ENCODE results near the gene FBLL1.
A peak's percentile ranks its signal among the peaks of the same experiment; 100 is the strongest.
"Not testable (repeated sequence)": the region's sequence is repeated elsewhere in the genome, so short reads cannot be mapped to it uniquely, and the experiment has no call there.

FBLL1 gene

DNA sequence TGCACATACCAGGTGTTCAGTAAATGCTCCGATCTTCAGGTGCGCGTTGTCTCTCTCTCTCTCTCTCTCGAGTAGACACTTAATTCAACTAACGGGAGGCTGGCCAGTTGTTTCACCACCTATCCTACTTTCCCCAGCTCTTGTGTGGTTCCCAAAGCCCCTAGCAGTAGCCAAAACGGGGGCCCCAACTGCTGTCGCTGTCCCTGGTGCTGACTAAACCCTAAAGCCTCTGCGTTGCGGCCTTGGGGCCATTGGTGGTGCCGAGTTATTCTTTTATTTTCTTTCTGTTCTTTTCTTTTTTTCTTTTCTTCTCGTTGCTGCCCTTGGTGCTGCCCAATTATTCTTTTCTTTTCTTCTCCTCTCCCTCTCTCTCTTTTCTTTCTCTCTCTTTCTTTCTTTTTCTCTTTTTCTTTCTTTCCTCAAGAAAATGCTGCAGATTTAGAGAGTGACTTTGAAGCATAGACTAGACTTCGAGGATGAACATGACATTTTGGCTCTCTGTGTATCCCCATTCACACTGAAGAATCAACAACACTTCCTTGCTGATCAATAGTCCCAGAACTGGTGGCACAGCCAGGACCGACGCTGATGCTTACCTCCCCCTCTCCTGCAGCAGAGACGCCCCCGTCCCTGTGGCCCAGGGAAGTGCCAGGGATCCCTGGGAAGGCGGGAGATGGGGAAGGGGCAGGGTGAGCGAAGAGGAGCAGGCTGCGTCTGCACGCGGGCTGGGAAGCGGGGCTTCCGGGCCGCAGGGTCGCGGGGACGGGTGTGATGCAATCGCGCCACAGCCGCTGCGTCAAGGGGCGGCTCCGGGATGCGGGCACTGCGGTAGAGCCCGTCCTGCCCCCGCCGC is at the start of gene FBLL1:
TSS of gene FBLL1 (plus strand) at position 785 of the 853 bp plus-strand sequence. CDS start 200 bp downstream, outside the sequence.
- DNase-seq (ENCODE audit: low spot score): no peak

DNA sequence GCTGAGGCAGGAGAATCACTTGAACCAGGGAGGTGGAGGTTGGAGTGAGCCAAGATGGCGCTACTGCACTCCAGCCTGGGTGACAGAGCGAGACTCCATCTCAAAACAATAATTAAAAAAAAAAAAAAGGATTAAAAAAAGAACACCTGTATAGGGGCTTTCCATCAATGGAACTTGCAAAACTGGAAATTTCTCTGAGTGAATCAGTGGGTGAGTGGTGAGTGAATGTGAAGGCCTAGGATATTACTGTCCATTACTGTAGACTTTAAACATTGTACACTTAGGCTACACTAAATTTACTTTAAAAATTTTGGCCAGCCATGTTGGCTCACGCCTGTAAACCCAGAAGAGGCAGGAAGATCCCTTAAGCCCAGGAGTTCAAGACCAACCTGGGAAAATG is 48.5 kb upstream of the FBLL1 start:
- DNase-seq (ENCODE audit: low spot score): no peak

DNA sequence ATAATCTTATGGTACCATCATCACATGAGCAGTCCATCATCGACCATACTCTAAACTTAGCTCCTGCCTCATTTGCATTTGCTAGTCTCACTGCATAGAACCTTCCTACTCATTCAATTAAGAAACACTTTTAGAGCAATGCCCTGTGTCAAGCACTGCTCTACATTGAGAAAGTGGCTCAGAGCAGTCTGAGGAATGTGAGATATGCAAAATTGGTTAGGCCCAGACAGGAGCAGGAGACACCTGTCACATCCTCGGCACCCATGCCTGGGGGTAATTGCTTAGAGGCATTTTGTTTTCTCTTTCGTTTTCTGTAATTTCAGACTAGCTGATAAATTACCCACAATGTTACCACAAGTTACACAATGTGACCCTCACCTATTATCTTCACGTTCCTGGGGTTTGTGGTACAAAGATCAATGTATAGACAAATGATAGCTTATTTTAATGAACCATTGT is 47.7 kb upstream of the FBLL1 start:
- no peak for DNase-seq (ENCODE audit: low spot score)

DNA sequence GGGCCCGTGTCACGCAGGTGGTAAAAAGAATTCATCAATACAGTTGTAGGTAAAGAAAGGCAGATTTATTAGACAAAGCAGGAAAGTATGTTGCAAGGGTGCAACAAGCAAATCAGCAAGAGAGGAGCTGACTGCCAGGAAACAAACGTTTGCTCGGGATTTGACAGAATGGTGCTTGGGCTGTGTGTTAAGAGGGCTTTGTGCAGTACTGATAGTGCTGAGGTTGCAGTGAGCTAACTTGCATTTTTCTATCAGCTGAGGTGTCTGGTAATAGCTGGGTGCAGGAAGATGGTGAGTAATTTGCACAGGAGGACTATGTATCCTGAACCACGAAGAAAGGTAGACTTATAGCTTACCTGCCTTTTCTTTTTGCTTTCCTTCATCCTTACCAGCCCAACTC is 46.7 kb upstream of the FBLL1 start:
- no peak for DNase-seq (ENCODE audit: low spot score)

DNA sequence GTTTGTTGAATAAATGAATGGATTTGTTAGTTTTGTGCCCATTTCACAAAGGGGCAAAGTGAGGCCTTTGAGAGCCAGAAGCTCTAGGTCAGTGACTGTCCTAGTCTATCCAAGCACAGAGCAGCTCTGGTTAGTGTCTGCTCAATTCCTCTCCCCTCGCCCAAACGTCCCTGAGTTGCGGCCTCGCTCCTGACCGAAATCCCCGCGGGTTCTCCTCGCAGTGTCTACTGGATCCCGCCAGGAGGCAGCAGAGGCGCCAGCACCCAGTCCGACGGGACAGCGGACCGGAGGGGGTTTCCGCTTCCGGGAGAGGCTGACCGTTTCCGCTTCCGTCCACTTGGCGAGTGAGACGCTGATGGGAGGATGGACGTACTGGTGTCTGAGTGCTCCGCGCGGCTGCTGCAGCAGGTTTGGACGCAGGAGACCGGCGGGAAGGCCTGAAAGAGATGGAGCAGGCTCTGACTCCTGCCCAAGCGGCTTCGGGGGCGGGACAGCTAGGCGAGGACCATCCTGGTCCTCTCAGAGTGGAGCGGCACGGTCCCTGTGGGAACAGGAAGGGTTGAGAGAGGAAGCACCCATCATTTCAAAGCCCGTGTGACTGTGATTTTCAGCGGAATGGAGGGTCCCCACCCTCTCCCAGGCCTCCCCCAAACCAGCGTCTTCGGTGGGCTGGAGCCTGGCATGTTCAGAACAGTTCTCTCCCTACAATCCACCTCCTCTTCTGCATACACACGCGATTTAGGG is 42.8 kb upstream of the FBLL1 start, which contains the start of gene RARS1:
TSS of gene RARS1 (plus strand) at position 336 of the 744 bp plus-strand sequence. CDS start at position 364, 28 bp downstream.
- DNase-seq (ENCODE audit: low spot score): peak; percentile 93

DNA sequence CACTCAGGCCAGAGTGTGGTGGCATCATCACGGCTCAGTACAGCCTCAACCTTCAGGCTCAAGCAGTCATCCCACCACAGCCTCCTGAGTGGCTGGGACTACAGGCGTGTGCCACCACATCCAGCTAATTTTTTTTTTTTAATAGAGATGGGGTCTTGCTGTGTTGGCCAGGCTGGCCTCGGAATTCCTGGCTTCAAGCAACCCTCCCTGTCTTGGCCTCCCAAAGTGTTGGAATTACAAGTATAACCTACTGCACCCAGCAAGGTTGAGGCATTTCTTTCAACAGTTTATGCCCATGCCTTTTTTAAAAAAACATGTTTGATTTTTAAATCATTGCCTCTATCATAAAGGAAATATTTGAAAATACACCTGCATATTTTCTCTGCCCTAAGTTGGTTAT is 40.0 kb upstream of the FBLL1 start:
- no peak for DNase-seq (ENCODE audit: low spot score)

DNA sequence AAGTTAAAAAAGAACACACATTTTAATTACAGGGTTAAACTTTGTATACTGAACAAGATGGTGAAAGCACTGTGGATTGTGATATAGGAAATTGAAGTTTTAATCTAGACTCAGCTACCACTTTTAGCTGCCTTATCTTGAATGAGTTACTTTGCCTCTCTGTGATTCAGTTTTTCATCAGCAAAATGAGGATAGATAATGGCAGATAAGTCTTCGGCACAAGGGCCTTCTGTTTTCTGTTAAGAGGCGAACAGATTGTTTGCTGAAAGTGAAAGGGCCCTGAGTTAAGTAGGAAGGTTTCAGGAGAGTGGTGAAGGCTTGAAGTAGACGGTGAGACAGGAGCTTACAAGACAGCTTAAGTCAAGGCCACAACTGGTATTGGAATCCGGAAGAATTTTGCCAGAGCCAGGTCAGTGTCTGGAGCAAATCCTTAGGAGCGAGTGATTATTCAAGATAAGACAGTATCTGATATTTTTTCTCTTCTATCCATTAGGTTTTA is 35.0 kb upstream of the FBLL1 start:
- no peak for DNase-seq (ENCODE audit: low spot score)

DNA sequence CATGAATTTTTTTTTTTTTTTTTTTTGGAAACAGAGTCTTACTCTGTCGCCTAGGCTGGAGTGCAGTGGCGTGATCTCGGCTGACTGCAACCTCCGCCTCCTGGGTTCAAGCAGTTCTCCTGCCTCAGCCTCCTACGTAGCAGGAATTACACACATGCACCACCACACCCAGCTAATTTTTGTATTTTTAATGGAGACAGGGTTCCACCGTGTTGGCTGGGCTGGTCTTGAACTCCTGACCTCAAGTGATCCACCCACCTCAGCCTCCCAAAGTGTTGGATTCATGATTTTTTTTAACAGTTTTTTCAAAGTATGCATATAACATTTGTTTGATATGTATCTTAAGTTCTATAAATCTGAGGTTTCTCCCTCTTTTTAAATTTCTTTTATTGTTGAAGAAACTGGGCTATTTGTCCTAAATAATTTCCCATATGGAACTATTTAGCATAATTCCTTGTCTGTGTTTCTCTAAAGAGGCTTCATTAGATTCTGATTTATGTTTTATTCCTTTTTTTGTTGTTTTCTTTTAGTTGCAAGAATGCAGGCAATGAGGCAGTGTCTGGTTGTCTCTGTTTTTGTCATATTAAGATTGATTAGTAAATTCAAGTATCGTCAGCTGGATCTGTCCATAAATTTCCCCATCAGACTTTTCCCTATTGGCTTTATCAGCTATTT is 26.4 kb upstream of the FBLL1 start:
- no peak for DNase-seq (ENCODE audit: low spot score)

DNA sequence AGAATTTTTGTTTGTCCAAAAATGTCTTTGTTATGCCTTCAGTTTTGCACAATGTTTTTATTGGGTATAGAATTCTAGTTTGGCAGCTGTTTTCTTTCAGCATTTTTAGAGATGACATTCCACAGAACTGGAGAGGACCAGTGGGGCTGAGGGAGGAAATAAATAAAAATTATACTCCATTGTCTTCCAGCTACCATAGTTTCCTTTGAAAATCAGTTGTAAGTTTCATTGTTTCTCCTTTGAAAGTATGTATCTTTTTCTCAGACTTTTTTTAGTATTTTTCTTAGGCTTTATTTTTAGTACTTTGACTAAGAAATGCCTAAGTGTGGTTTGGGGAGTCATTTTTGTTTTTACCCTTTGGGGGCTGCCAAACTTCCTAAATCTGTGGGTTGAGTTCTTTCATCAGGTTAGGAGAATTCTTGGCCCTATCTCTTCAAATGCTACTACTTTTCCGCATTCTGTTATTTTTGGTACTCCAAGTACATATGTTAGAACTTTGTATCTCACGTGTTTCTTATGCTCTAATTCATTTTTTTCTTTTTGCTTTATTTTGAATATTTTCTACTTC is 15.2 kb upstream of the FBLL1 start:
- DNase-seq (ENCODE audit: low spot score): no peak

DNA sequence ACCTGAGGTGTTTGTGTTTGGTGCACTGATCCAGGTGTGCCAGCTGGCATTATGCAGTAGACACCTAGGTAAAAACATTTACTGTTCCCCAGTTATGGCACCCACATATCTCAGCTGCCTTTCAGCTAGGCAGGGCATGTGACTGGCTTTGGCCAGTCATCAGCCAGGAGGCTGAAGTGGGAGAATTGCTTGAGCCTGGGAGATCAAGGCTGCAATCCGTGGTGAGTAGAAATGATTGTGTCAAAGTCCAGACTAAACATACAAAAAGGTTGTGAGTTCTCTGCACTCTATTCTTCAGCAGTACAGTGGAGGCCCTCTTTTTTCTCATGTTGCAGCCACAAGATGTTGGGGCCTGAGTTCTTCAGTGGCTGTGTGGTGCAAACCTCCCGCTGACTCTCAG is 3.2 kb upstream of the FBLL1 start:
- no peak for DNase-seq (ENCODE audit: low spot score)

DNA sequence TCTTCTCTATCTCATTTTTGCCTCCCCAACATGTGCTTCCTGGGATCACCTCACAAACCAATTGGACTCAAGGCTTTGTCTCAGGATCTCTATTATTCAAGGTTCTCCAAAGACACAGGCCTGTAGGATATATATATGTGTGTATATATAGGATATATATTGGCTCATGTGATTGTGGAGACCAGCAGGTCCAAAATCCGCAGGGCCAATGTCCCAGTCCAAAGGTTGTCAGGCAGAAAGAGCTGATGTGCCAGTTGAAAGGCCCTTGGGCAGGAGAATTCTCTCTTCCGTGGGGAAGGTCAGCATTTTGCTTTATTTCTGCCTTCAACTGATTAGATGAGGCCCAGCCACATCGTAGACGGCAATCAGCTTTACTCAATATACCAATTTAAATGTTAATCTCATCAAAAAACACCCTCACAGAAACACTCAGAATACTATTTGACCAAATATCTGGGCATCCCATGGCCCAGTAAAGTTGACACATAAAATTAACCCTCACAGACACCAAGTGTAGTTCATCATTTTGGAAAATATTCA is 1.3 kb upstream of the FBLL1 start:
- no peak for DNase-seq (ENCODE audit: low spot score)

DNA sequence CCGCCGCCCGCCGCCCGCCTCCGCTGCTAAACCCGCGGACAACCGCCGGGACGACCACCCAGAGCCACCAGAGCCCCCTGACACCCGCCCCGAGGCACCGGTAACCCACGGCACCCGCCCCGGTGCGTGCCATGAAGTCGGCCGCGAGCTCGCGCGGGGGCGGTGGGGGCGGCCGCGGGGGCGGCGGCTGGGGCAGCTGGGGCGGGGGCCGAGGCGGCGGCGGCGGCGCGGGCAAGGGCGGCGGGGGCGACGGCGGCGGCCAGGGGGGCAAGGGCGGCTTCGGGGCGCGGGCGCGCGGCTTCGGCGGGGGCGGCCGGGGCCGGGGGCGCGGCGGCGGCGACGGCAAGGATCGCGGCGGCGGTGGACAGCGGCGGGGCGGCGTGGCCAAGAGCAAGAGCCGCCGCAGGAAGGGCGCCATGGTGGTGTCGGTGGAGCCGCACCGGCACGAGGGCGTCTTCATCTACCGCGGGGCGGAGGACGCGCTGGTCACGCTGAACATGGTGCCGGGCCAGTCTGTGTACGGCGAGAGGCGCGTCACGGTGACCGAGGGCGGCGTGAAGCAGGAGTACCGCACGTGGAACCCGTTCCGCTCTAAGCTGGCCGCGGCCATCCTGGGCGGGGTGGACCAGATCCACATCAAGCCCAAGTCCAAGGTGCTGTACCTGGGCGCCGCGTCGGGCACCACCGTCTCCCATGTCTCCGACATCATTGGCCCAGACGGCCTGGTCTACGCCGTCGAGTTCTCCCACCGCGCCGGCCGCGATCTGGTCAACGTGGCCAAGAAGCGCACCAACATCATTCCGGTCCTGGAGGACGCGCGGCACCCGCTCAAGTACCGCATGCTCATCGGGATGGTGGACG is 499 bp downstream of the FBLL1 start:
- no peak for DNase-seq (ENCODE audit: low spot score)

DNA sequence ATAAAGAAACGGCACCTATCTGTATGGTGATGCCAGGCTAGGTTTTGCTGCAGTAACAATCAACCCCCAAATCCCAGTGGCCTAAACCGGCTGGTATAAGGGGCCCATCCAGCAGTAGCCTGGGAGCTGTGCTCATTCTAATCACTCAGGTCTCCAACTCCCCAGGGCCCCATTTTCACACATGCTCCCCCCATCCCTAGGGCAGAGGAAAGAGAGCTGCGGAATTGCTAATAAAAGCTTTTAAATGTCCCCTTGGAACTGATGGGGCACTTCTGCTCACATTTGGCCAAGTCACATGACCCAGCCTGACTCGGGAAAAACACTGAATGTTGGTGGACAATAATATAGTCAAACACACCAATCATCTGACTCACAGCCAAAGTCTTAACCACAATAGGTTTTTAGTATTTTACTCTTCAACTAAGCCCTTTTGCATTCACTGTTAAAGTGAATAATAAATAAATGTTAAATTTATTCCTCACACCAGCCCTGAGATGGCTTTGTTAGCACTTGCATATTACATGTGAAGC is 1.6 kb downstream of the FBLL1 start:
- DNase-seq (ENCODE audit: low spot score): no peak

DNA sequence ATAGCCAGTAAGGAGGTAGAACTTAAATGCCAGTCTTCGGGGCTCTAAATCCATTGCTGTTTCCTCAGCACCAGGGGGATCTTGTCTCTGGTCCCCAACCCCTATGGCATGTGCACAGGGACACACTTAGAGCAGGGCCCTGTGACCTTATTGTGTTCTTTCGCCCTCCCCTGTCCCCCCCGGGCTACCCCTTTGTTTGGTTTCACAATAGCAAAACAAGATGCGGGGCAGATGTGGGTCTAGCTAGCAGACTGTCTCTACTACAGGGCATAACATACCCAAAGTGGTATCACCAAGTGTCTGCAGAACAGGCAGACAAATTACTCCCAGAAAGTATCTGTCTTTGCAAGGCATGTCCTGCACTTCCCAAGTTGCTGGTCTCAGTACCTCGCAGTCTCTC is 2.1 kb downstream of the FBLL1 start:
- no peak for DNase-seq (ENCODE audit: low spot score)

DNA sequence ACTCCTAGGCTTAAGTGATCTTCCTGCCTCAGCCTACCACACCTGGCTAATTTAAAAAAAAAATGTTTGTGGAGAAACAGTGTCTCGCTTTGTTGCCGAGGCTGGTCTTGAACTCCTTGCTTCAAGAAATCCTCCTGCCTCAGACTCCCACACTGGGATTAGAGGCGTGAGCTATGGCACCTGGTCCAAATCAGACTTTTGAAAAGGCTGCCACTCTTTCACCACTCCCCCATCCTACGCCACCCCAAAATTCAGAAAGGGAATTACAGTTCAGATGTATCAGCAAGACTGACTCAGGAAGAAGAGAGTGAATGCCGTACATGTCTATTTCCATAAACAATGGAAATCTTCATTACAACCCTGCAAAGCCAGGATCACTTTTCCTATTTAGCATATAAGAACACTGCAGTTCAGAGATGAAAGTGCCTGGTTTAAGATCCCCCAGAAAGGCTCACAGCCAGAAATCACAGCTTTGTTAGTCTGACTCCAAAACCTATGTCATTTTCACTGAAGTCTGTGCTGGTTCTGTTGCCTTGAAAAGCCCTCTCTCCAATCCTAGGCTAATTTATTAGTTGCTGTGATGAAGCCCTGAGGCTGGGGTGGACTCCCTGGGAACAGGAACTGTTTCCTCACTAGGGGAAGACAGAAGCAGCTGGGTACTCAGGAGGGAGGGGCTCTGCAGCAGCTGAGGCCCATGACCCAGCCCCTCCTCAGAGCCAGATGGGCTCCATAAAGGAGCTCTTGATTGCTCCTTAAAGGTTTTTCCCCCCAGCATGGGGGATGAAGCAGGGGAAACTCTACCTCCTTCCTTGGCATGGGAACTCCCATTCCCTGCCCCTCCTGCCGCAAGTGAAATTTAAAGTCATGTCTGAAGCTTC is 3.1 kb downstream of the FBLL1 start:
- no peak for DNase-seq (ENCODE audit: low spot score)

DNA sequence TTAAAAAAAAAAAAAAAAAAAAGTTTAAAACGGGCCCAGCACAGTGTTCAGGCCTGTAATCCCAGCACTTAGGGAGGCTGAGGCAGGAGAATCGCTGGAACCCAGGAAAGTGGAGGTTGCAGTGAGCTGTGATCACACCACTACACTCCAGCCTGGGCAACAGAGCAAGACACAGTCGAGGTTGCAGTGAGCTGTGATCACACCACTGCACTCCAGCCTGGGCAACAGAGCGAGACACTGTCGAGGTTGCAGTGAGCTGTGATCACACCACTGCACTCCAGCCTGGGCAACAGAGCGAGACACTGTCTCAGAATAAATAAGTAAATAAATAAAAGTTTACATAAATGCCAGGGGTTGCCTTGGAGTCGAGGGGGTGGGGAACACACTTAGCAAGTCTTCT is 5.2 kb downstream of the FBLL1 start:
- not testable (repeated sequence) for DNase-seq (ENCODE audit: low spot score)

DNA sequence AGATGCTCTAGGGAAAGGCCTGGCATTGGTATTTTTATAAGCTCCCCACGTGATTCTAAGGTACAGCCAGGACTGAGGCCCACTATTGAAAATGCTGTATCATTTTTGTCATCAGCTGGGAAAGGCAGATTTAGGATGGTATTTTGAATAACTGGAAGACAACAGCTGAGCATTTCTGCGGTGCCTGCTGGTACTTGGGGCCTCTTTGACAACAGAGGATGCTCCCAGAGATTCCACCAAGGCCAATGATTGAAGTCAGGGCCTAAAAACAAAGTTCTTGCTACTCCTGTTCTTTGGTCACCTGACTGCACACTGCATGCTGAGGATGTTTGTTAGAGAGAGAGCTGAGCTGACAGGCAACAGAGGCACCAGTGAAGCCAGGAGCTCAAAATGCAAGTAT is 8.1 kb downstream of the FBLL1 start:
- no peak for DNase-seq (ENCODE audit: low spot score)

DNA sequence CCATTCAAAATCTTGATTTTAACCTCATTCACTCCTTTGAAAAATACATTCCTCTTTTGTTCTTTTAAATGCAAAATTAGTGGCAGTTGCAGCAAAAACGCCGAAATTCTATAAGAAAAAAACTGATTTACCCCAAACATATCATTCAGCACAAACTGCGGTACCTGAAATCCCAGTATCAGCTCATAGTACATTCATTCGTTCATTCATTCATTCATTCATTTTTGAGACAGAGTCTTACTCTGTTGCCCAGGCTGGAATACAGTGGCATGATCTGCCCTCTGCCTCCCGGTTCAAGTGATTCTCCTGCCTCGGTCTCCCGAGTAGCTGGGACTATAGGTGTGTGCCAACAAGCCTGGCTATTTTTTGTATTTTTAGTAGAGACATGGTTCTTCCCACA is 20.4 kb downstream of the FBLL1 start:
- DNase-seq (ENCODE audit: low spot score): no peak

DNA sequence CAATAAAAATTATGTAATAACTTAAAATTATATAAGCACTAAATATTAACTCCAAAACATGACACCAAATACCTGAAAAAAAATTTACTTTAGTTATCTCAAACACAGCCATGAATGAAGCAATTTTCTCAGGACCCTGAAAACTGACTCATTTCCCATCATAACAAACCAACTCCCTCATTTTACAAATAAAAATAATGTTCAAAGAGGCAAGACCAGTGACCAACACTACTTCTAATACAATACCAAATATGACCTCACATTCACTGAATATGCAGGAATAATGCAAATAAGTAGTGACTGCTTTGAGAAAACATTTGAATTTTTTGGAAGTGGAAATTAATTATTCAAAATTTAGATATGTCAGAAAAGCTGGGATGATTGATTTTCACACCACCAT is 21.6 kb downstream of the FBLL1 start:
- DNase-seq (ENCODE audit: low spot score): no peak

DNA sequence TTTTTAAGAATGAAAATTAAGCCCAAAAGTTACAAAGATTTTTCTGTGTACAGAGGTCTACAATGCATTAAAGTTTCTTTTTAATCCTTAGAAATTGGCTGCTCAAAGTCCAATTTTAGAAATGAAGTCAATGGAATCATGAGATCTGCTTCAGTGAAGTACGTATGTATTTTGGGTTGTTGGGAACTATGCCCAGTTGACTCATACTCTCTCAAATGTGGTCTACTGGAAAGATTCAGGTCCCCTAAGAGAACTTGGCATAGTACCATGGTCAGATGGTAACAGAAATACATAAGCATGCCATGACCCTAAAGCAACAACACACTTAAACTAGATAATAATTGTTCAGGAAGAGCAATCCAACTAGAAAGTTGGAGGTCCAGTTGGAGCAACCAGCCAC is 23.0 kb downstream of the FBLL1 start:
- DNase-seq (ENCODE audit: low spot score): no peak

Measured in LoVo (cell line).